ENCODE results near the gene TPMT. TPM values are rescaled to one million over a fixed set of nuclear protein-coding genes. Genes with fewer than 3 reads are reported as not detected.

Gene TPMT
- total RNA-seq, 1 donor from 2014 or later: 8.2 TPM

DNA sequence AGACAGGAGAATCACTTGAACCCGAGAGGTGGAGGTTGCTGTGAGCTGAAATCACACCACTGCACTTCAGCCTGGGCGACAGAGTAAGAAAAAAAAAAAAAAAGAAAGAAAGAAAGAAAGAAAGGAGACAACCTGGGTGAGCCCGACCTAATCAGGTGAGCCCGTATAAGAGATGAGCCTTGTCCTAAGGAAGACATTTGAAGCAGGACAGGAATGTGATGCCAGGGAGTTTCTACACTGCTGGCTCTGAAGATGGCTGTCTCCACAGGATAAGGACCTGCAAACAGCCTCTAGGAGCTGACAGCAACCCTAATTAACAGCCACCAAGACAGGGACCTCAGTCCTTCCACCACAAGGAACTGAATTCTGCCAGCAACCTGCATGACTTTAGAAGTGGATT is 74.3 kb downstream of the TPMT start:
- DNase-seq (ENCODE audit: low spot score, unreplicated experiment): no peak
- H3K9me3 Mint-ChIP-seq (ENCODE audit: low read depth): peaks cover 3% of the 10 kb centered on the region
- H3K36me3 Mint-ChIP-seq (ENCODE audit: insufficient read depth): no peaks in the 10 kb centered on the region

GRCh38 chr6:18078866-18079265 is 76.0 kb downstream of the TPMT start:
- TF ChIP-seq, protein P1, sequence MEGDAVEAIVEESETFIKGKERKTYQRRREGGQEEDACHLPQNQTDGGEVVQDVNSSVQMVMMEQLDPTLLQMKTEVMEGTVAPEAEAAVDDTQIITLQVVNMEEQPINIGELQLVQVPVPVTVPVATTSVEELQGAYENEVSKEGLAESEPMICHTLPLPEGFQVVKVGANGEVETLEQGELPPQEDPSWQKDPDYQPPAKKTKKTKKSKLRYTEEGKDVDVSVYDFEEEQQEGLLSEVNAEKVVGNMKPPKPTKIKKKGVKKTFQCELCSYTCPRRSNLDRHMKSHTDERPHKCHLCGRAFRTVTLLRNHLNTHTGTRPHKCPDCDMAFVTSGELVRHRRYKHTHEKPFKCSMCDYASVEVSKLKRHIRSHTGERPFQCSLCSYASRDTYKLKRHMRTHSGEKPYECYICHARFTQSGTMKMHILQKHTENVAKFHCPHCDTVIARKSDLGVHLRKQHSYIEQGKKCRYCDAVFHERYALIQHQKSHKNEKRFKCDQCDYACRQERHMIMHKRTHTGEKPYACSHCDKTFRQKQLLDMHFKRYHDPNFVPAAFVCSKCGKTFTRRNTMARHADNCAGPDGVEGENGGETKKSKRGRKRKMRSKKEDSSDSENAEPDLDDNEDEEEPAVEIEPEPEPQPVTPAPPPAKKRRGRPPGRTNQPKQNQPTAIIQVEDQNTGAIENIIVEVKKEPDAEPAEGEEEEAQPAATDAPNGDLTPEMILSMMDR (IDR thresholded peaks at IDR 0.05; ENCODE audit: unreplicated experiment): no peak
- Mint-ChIP-seq H3K4me1 (ENCODE audit: low read depth) (no peaks in the 10 kb centered on the region), H3K27ac (no peak overlapping the region), H3K36me3 (ENCODE audit: insufficient read depth) (no peaks in the 10 kb centered on the region), H3K4me3 (ENCODE audit: low read depth) (no peak overlapping the region), H3K9me3 (ENCODE audit: low read depth) (peaks cover 6% of the 10 kb centered on the region), H3K27me3 (no peaks in the 10 kb centered on the region)
- DNase-seq (ENCODE audit: low spot score, unreplicated experiment): no peak

More for the DNA sequence above, 74.3 kb downstream of the TPMT start:
- Mint-ChIP-seq H3K27me3 (no peaks in the 10 kb centered on the region), H3K4me1 (ENCODE audit: low read depth) (no peaks in the 10 kb centered on the region), H3K27ac (no peak overlapping the region), H3K4me3 (ENCODE audit: low read depth) (no peak overlapping the region)
- TF ChIP-seq, protein P1 (IDR thresholded peaks at IDR 0.05; ENCODE audit: unreplicated experiment): no peak

Other genes with a start within 250 kb of the TPMT start
- gene KIF13A, start 167.4 kb downstream of the TPMT start, total RNA-seq: 44.4 and 44.5 TPM in 2 replicates
- gene NHLRC1, start 32.4 kb downstream of the TPMT start, total RNA-seq: 0.60 and 0.65 TPM in 2 replicates
- gene KDM1B, start 345 bp upstream of the TPMT start, total RNA-seq: 19.5 and 21.7 TPM in 2 replicates
- 114 and 120 TPM in 2 replicates for gene DEK, start 109.5 kb upstream of the TPMT start, total RNA-seq
- gene RNF144B, start 232.3 kb upstream of the TPMT start, total RNA-seq: 3.1 and 3.4 TPM in 2 replicates

Measured in progenitor cell of endocrine pancreas (in vitro differentiated cells).